ENCODE measurements around the gene SCN7A. TPM values are rescaled to one million over a fixed set of nuclear protein-coding genes. Genes with fewer than 3 reads are reported as not detected.

SCN7A gene
- total RNA-seq, 1 donor from 2014 or later: not detected

DNA sequence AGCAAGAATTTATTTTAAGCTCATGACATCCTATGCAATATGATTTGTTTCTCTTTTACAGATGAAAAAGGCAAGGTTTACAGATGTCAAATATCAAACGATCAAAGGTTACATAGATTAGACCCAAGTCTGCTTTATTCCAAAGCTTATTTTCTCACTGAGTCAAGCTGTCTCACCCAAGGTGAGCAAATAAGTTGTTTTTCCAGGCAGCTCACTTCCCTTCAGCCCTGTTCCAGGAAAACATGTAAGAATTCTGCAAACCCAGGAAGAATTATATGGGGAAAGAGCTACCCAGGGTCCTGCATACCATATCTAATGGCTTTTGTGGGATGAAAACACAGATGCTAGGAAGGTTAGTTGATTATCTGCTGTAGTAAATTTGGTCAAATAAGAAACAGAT lies 60.6 kb downstream of the SCN7A start:
- ChIA-PET POLR2A (no interaction called here), CTCF (no interaction called here)
- DNase-seq (no peak), ATAC-seq (ENCODE audit: low read depth) (no peak)
- no peaks in the 10 kb centered on the region for H3K27me3 Mint-ChIP-seq
- no peaks in the 10 kb centered on the region for H3K4me1 Mint-ChIP-seq
- H3K4me3 Mint-ChIP-seq: no peak overlapping the region
- H3K36me3 Mint-ChIP-seq (ENCODE audit: low read depth): no peaks in the 10 kb centered on the region
- peaks cover 9% of the 10 kb centered on the region for H3K9me3 Mint-ChIP-seq
- intact Hi-C loops (cut with micrococcal nuclease): no loop called here
- TF ChIP-seq CTCF (IDR thresholded peaks at IDR 0.05): no peak
- H3K27ac Mint-ChIP-seq: no peak overlapping the region

DNA sequence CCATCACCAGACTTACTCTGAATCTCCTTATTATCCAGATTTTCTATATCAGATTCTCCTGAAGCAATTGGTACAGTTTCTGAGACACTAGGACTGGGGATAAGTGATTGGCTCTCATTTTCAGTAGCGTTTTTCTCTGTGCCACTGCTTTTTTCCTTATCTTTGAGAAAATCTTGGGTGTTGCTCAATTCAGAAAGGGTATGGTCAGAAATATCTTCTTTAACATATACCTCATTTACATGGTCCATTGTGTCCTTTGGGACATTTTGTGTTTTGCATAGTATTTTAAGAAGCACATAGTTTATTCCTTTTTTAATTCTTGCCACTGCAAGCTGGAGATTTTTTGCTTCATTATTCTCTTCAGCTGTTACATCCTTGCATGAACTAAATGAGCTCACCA lies 61.7 kb downstream of the SCN7A start:
- Mint-ChIP-seq H3K4me1 (no peaks in the 10 kb centered on the region), H3K9me3 (no peaks in the 10 kb centered on the region), H3K4me3 (no peak overlapping the region), H3K36me3 (ENCODE audit: low read depth) (no peaks in the 10 kb centered on the region), H3K27ac (no peak overlapping the region), H3K27me3 (no peaks in the 10 kb centered on the region)
- ChIA-PET CTCF (no interaction called here), POLR2A (no interaction called here)
- DNase-seq: no peak
- TF ChIP-seq CTCF (IDR thresholded peaks at IDR 0.05): no peak
- intact Hi-C loops (cut with micrococcal nuclease): no loop called here
- no peak for ATAC-seq (ENCODE audit: low read depth)

GRCh38 chr2:166424841-166425240 lies 69.2 kb downstream of the SCN7A start:
- Mint-ChIP-seq H3K4me1 (no peaks in the 10 kb centered on the region), H3K36me3 (ENCODE audit: low read depth) (no peaks in the 10 kb centered on the region), H3K4me3 (no peak overlapping the region), H3K9me3 (no peaks in the 10 kb centered on the region), H3K27me3 (no peaks in the 10 kb centered on the region), H3K27ac (no peak overlapping the region)
- CTCF ChIA-PET: no interaction called here
- ATAC-seq (ENCODE audit: low read depth) (no peak), DNase-seq (no peak)
- POLR2A ChIA-PET: no interaction called here
- intact Hi-C loops (cut with micrococcal nuclease): no loop called here
- no peak for TF ChIP-seq CTCF (IDR thresholded peaks at IDR 0.05)

DNA sequence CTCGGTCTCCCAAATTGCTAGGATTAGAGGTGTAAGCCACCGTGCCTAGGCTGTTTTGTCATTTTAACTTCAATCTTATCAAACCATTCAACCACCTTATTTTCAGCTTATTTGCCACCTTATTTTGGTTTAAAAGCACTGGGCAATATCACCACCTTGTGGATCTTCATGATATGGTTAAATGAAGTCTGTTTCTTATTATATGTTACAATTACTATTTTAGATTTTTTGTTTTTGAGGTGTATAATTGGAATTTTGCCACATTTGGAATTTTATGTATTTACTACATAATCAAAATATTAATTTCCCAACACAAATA lies 74.5 kb downstream of the SCN7A start:
- DNase-seq: no peak
- POLR2A ChIA-PET: no interaction called here
- intact Hi-C loops (cut with micrococcal nuclease): no loop called here

GRCh38 chr2:166418853-166419615 lies 75.0 kb downstream of the SCN7A start:
- no peak for TF ChIP-seq CTCF (IDR thresholded peaks at IDR 0.05)
- no peaks in the 10 kb centered on the region for H3K4me1 Mint-ChIP-seq
- no peaks in the 10 kb centered on the region for H3K36me3 Mint-ChIP-seq (ENCODE audit: low read depth)
- no peak overlapping the region for H3K27ac Mint-ChIP-seq
- intact Hi-C loops (cut with micrococcal nuclease): no loop called here
- CTCF ChIA-PET: no interaction called here
- no peaks in the 10 kb centered on the region for H3K27me3 Mint-ChIP-seq
- ATAC-seq (ENCODE audit: low read depth) (no peak), DNase-seq (no peak)
- POLR2A ChIA-PET: no interaction called here
- H3K9me3 Mint-ChIP-seq: no peaks in the 10 kb centered on the region
- H3K4me3 Mint-ChIP-seq: no peak overlapping the region

More for the DNA sequence above, 74.5 kb downstream of the SCN7A start:
- Mint-ChIP-seq H3K4me1 (no peaks in the 10 kb centered on the region), H3K27me3 (no peaks in the 10 kb centered on the region), H3K4me3 (no peak overlapping the region), H3K36me3 (ENCODE audit: low read depth) (no peaks in the 10 kb centered on the region), H3K27ac (no peak overlapping the region), H3K9me3 (no peaks in the 10 kb centered on the region)
- CTCF ChIA-PET: no interaction called here
- ATAC-seq (ENCODE audit: low read depth): no peak
- no peak for TF ChIP-seq CTCF (IDR thresholded peaks at IDR 0.05)

All from activated B cell treated with CpG ODN at 0.5 μM for 24 hours (primary cell).